ENCODE measurements around the gene MIEN1. TPM values are rescaled to one million over a fixed set of nuclear protein-coding genes. Genes with fewer than 3 reads are reported as not detected.

The MIEN1 gene
- total and polyA plus RNA-seq, 2 of the 13 experiments (the other 11 are each of a cell fraction or from before 2014, with no cell fraction given), result 40.6 to 56.6 TPM

GRCh38 chr17:39753514-39754160, 23.3 kb upstream of the MIEN1 start (continued):
- TF ChIP-seq ZBTB44 (CRISPR knock-in tag; IDR thresholded peaks at IDR 0.05) (0 out of 2 replicates have a peak, but pooled peaks have one; percentile 33), NR2F1 (CRISPR knock-in tag; IDR thresholded peaks at IDR 0.05) (peak in 1 of 2 experiments; percentile 23; a peak in 1 of 4 replicates), JUNB (CRISPR knock-in tag; IDR thresholded peaks at IDR 0.05; ENCODE audit: borderline replicate concordance) (no peak), ZBTB33 (CRISPR knock-in tag; IDR thresholded peaks at IDR 0.05) (peak; percentile 94), ZSCAN9 (CRISPR knock-in tag; IDR thresholded peaks at IDR 0.05; ENCODE audit: borderline replicate concordance) (no peak), ZNF709 (CRISPR knock-in tag; IDR thresholded peaks at IDR 0.05) (no peak; the same call in 1 of the 2 replicates), EZH2 (conservative IDR thresholded peaks at IDR 0.05; ENCODE audit: low read depth, low read length) (no peak), ZNF3 (CRISPR knock-in tag; IDR thresholded peaks at IDR 0.05) (no peak), FLYWCH1 (CRISPR knock-in tag; IDR thresholded peaks at IDR 0.05) (0 out of 2 replicates have a peak, but pooled peaks have one; percentile 48), TCF7L2 (IDR thresholded peaks at IDR 0.05; ENCODE audit: low read depth, low read length) (no peak), ZKSCAN1 (IDR thresholded peaks at IDR 0.05; ENCODE audit: low read length) (no peak), MTERF4 (CRISPR knock-in tag; IDR thresholded peaks at IDR 0.05) (peak; percentile 61), SUZ12 (IDR thresholded peaks at IDR 0.05; ENCODE audit: low read depth, low read length) (no peak), ZFX (CRISPR knock-in tag; IDR thresholded peaks at IDR 0.05; ENCODE audit: low read depth) (no peak), RARA (CRISPR knock-in tag; IDR thresholded peaks at IDR 0.05) (no peak), NCOA1 (CRISPR knock-in tag; IDR thresholded peaks at IDR 0.05) (no peak), REXO4 (CRISPR knock-in tag; IDR thresholded peaks at IDR 0.05; ENCODE audit: borderline replicate concordance) (peak; percentile 58; the same call in 1 of the 2 replicates), SNAPC5 (CRISPR knock-in tag; IDR thresholded peaks at IDR 0.05; ENCODE audit: borderline replicate concordance) (0 out of 2 replicates have a peak, but pooled peaks have one; percentile 25), FOXC1 (CRISPR knock-in tag; IDR thresholded peaks at IDR 0.05; ENCODE audit: borderline replicate concordance) (0 out of 2 replicates have a peak, but pooled peaks have one; percentile 84)
- TF ChIP-seq, protein P1, sequence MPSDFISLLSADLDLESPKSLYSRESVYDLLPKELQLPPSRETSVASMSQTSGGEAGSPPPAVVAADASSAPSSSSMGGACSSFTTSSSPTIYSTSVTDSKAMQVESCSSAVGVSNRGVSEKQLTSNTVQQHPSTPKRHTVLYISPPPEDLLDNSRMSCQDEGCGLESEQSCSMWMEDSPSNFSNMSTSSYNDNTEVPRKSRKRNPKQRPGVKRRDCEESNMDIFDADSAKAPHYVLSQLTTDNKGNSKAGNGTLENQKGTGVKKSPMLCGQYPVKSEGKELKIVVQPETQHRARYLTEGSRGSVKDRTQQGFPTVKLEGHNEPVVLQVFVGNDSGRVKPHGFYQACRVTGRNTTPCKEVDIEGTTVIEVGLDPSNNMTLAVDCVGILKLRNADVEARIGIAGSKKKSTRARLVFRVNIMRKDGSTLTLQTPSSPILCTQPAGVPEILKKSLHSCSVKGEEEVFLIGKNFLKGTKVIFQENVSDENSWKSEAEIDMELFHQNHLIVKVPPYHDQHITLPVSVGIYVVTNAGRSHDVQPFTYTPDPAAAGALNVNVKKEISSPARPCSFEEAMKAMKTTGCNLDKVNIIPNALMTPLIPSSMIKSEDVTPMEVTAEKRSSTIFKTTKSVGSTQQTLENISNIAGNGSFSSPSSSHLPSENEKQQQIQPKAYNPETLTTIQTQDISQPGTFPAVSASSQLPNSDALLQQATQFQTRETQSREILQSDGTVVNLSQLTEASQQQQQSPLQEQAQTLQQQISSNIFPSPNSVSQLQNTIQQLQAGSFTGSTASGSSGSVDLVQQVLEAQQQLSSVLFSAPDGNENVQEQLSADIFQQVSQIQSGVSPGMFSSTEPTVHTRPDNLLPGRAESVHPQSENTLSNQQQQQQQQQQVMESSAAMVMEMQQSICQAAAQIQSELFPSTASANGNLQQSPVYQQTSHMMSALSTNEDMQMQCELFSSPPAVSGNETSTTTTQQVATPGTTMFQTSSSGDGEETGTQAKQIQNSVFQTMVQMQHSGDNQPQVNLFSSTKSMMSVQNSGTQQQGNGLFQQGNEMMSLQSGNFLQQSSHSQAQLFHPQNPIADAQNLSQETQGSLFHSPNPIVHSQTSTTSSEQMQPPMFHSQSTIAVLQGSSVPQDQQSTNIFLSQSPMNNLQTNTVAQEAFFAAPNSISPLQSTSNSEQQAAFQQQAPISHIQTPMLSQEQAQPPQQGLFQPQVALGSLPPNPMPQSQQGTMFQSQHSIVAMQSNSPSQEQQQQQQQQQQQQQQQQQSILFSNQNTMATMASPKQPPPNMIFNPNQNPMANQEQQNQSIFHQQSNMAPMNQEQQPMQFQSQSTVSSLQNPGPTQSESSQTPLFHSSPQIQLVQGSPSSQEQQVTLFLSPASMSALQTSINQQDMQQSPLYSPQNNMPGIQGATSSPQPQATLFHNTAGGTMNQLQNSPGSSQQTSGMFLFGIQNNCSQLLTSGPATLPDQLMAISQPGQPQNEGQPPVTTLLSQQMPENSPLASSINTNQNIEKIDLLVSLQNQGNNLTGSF (CRISPR knock-in tag; IDR thresholded peaks at IDR 0.05), result peak; percentile 72; the same call in 1 of the 2 replicates

Measured in HepG2 (cell line).